HG03280 (cell line): ENCODE results near the gene MOG.

Experiments
- ATAC-seq: cut with Tn5 transposase; IDR thresholded peaks from one replicate; pipeline ENCODE4 v1.9.1; 2021; ENCODE audit warnings: mild to moderate bottlenecking, moderate library complexity; ENCODE audit not compliant: unreplicated experiment

The MOG gene

GRCh38 chr6:29656798-29657197 lies at the start of gene MOG:
Gene MOG, plus strand, starts transcription at chr6:29657092. Its CDS starts 118 bp downstream, at chr6:29657210.
- ATAC-seq: no peak

GRCh38 chr6:29608131-29608530 lies 48.8 kb upstream of the MOG start:
- ATAC-seq: no peak

- no peak for ATAC-seq
Observed at GRCh38 chr6:29610540-29610939, 46.4 kb upstream of the MOG start.

DNA sequence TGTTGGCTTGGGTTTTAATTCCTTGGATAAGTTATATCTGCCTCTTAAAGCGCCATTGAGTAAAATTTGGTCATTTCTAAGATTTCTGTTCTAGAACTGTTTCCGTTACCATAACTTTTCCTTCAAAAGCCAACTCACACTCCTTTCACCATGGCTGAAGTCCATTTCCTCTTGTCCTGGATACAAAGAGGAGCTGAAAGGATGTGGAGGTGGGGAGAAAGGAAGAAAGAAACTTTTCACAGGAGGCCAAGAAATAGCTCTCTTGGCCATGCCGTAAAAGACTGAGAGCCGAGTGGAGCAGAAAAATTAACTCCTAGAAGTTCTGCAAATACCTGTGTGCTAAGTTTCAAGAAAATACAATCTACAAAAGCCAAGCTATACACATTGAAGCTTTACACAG lies 45.5 kb upstream of the MOG start:
- no peak for ATAC-seq

DNA sequence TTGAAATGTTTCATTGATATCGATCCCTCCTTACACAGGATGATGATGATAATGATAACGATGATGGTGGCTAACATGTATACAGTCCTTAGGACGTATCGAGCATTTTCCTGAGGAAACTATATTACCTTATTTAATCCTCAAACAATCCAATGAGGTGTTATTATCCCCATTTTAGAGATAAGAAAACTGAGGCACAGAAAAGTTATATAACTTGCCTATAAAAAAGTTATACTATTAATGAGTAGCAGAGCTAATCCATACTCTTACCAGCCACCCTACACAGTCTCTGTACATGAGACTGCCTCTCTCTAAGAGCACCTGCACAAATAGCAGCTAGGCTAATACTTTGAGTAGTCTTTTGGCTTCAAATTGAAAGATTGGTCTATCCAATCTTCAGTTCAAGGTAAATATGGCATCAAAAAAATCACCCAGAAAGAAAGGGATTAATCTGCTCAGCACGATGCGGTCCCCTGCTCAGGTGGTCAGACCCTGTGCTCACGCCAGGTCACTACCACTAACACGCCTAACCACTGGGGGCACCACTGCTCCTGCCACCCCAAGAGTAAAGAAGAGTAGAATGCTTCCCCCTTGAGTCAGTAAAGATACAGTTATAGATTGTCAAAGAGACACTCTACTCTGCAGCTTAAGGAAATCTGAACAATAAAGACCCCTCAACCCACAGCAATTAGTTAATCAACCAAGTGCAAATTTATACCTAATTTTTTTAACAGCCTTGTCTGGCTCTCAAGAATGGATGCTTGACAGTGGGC lies 38.9 kb upstream of the MOG start:
- no peak for ATAC-seq

DNA sequence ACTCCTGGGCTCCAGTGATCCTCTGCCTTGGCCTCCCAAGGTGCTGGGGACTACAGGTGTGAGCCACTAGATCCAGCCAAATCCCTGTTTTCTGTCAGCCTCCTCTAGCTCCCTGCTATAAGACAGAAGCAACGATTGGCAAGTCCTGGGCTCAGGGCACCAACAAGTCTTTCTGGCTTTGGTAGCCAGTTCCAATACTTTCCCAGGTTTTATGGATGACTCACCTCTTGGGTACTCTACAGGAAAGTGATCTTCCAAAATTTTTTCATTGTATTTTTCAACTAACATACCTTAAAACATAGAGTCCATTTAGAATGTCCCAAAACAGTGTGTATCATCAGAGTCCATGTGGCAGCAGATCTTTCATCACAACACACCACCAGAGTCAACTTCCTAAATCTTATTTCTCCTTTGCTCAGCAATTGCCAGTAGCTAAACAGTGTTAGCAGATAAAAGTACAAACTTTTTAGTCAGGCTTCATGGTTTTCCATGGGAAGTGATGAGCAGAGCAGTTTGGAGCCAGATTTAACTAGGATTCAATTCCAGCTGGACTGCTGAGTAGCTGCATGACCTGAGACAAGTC lies 37.2 kb upstream of the MOG start:
- ATAC-seq: no peak

DNA sequence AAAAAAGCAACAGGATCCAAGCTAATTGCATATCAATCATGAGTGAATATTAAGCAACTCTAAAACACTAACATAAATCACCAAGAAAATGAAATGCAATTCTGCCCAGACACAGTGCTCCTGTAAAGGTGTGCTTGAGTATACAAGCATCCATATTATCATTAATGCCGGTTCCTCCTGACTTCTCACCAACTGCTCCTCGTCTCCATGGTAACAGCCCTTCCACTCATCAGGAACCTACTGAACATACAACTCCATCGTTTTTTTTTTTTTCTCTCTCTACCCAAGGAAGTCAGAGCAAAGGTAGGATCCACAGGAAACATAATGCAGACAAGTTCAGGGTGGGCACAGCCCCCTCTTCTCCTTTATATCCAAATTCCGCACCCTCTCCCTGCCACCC lies 36.3 kb upstream of the MOG start:
- no peak for ATAC-seq

GRCh38 chr6:29624520-29624961 lies 32.4 kb upstream of the MOG start:
- ATAC-seq: no peak

- no peak for ATAC-seq
Observed at GRCh38 chr6:29625337-29625930, 31.5 kb upstream of the MOG start.

- ATAC-seq: no peak
Observed at GRCh38 chr6:29626948-29627754, 29.7 kb upstream of the MOG start.

GRCh38 chr6:29627755-29628418 lies 29.0 kb upstream of the MOG start:
- ATAC-seq: no peak

DNA sequence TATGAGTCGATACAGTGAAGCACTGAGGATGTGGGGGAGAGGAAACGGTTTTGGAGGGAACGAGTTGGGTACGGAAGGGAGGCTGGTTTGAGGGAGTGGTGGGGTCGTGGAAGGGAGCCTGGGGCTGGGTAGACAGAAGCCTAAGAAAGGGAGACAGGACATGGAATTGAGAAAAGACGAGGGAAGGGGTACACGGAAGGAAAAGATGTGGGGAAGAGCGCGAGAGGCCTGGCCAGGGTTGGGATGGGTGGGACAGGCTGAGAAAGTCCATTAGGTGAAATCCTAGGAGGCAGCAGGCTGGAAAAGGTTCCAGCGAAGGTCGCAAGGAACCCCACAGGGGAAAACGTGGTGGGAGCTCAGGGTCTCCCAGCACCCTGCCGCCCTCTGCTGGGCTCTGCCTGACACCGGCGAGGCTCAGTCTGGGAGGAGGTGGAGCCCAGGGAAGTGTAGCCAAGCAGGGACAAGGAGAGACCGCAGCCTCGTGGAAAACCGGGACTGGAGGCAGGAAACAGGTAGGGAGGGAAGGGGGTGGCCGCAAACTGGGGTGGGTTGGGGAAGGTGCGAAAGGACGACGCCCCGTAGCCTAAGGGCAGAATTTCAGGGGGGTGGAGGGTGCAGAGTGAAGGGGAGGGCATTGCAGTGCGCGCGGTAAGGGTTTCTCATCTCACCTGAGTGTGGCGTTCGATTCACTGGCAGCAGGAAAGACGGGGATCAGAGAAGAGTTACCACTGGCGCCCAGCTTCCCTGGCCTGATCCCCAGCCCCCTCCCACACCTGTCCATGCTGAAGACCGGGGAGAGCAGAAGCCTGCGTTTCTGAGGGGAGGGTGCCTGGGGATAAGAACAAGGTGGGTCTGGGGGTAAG lies 28.2 kb upstream of the MOG start:
- ATAC-seq: no peak

- ATAC-seq: no peak
Observed at GRCh38 chr6:29629571-29629970, 27.3 kb upstream of the MOG start.

- ATAC-seq: no peak
Observed at GRCh38 chr6:29630315-29630714, 26.6 kb upstream of the MOG start.

DNA sequence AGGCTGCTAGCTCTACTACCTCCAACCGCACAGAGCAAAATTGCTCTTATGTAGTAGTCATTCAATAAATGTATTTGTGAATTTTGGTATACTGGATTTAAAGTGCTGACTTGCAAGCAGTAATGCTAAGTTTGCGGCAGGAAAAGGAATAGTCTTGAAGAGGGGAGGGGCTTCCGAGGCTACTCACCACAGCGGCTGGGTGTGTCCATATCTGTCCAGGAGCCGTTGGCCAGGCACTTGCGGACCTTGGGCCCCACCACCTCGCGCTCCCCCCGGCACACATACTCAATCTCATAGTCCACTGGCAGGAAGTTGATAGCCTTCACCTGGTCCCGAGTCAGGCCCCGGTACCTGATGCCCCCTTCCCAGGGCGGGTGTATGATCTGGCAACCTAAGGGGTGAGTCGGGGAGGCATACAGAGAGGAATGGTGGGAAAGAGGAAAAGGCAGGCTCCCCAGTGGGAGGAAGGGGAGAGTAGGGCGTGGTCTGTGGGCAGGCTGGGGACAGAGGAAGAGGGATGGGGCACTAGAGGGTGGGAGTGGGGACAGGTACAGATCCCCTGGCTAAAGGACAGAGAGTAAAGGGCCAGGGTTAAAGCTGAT lies 25.6 kb upstream of the MOG start:
- ATAC-seq: no peak

- peak; percentile 27 for ATAC-seq
Observed at GRCh38 chr6:29631860-29632731, 24.8 kb upstream of the MOG start.

- peak; percentile 58 for ATAC-seq
Observed at GRCh38 chr6:29632789-29633533, 23.9 kb upstream of the MOG start, which contains the start of gene GABBR1. Gene GABBR1, minus strand, starts transcription at chr6:29633183. Its CDS starts 798 bp downstream, at chr6:29632385.

DNA sequence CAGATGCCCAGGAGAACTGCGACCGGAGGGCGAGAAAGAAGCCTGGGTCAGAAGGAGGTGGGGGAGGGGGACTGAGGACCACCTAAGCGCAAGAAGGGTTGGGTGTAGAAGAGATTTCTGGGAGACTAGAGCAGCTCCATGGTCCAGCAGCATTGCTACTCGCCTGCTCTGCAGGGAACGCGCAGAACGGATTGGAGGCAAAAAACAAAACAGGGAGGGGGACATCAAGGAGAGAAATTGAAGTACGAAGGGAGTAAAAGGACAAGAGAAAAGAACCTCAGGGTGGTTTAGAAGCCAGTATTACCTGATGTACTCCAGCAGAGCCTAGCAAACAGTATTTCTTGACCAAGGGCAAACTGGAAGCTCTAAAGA lies 23.4 kb upstream of the MOG start:
- no peak for ATAC-seq
